SK-N-SH (cell line): ENCODE results near the gene AREG. TPM values are rescaled to one million over a fixed set of nuclear protein-coding genes. Genes with fewer than 3 reads are reported as not detected.

Source experiments
- CTCF ChIA-PET: fragments of 300-600, 350-600 bp; formaldehyde crosslinking; extraction: SDS; loops from one replicate; lab custom pipeline; 2021; lab: Yijun Ruan, JAX
- POLR2A ChIA-PET: fragments of 350-600 bp; sonication (Branson Sonifier 250); formaldehyde crosslinking; extraction: SDS; loops from one replicate; lab custom pipeline; 2020; ENCODE audit warnings: antibody characterized with exemption, inconsistent platforms; lab: Yijun Ruan, JAX
- DNase-seq: peaks from one replicate; pipeline ENCODE4 v3.0.0; 2012
- H2AFZ ChIP-seq: fragments of 200-600 bp; sonication (generic); 2 replicates; pipeline ENCODE4 v1.8.1; 2016; ENCODE audit warnings: antibody characterized with exemption, mild to moderate bottlenecking, low read depth
- H3F3A ChIP-seq: fragments of 200-600 bp; sonication (generic); replicated peaks from 2 replicates; pipeline ENCODE3; 2016; ENCODE audit warnings: antibody characterized with exemption, mild to moderate bottlenecking; ENCODE audit not compliant: insufficient read depth
- H3K27ac ChIP-seq, 2 experiments: fragments of 200-500 bp in 1 of 2; fragments of 200-600 bp in 1 of 2; sonication (Bioruptor generic) in 1 of 2; sonication (generic), shearing (Covaris generic) in 1 of 2; 2 replicates each; pipeline versions ENCODE4 v1.5.1 to v1.6.1; 2014 to 2016; ENCODE audit warnings: low read depth in 2 of 2, inconsistent platforms in 1 of 2, low read length in 1 of 2, mild to moderate bottlenecking in 1 of 2, mixed read lengths in 1 of 2
- H3K27me3 ChIP-seq: fragments of 200-600 bp; sonication (generic), shearing (Covaris generic); 2 replicates; pipeline ENCODE4 v1.6.1; 2016; ENCODE audit warnings: mixed run types; ENCODE audit not compliant: insufficient read depth
- H3K36me3 ChIP-seq, 2 experiments: fragments of 200-500 bp in 1 of 2; fragments of 200-600 bp in 1 of 2; sonication (Bioruptor generic) in 1 of 2; sonication (generic) in 1 of 2; replicated peaks in 1 of 2; 2 replicates each; pipeline versions ENCODE3 to v1.5.1; 2014 to 2016; ENCODE audit warnings: low read length in 1 of 2, mild to moderate bottlenecking in 1 of 2; ENCODE audit not compliant: insufficient read depth in 2 of 2, control insufficient read depth in 1 of 2
- H3K4me1 ChIP-seq, 2 experiments: fragments of 200-500 bp in 1 of 2; fragments of 200-600 bp in 1 of 2; sonication (Bioruptor generic) in 1 of 2; sonication (generic), shearing (Covaris generic) in 1 of 2; 2 replicates each; pipeline versions ENCODE4 v1.5.1 to v1.6.1; 2014 to 2016; ENCODE audit warnings: low read depth in 1 of 2, low read length in 1 of 2, mixed run types in 1 of 2; ENCODE audit not compliant: insufficient read depth in 2 of 2, control insufficient read depth in 1 of 2
- H3K4me2 ChIP-seq: fragments of 200-600 bp; sonication (generic), shearing (Covaris generic); 2 replicates; pipeline ENCODE4 v1.6.1; 2017; ENCODE audit warnings: mixed run types
- H3K4me3 ChIP-seq, 2 experiments: fragments of 200-500 bp in 1 of 2; fragments of 200-600 bp in 1 of 2; sonication (Bioruptor generic) in 1 of 2; sonication (generic), shearing (Covaris generic) in 1 of 2; 2 replicates each; pipeline versions ENCODE4 v1.5.1 to v1.8.1; 2014 to 2016; ENCODE audit warnings: low read depth in 2 of 2, inconsistent platforms in 1 of 2, low read length in 1 of 2, mild to moderate bottlenecking in 1 of 2, mixed read lengths in 1 of 2, moderate library complexity in 1 of 2
- H3K79me2 ChIP-seq: fragments of 200-600 bp; sonication (generic); 2 replicates; pipeline ENCODE4 v1.8.1; 2017; ENCODE audit warnings: mild to moderate bottlenecking; ENCODE audit not compliant: insufficient read depth
- H3K9ac ChIP-seq: fragments of 200-600 bp; sonication (generic); 2 replicates; pipeline ENCODE4 v1.6.1; 2017; ENCODE audit warnings: mixed run types
- H3K9me2 ChIP-seq: fragments of 200-600 bp; sonication (generic); 2 replicates; pipeline ENCODE4 v1.6.1; 2017; ENCODE audit warnings: mixed run types
- H3K9me3 ChIP-seq: fragments of 200-600 bp; sonication (generic); 2 replicates; pipeline ENCODE4 v1.6.1; 2017; ENCODE audit warnings: mixed run types, mild to moderate bottlenecking, moderate library complexity
- H4K20me1 ChIP-seq: fragments of 200-600 bp; sonication (generic); 2 replicates; pipeline ENCODE4 v1.6.1; 2017; ENCODE audit warnings: mild to moderate bottlenecking, mixed run types; ENCODE audit not compliant: insufficient read depth
- CTCF ChIP-seq: fragments of 200-600 bp; sonication (generic); IDR thresholded peaks from 2 replicates; pipeline ENCODE4 v1.6.1; 2017; ENCODE audit warnings: antibody characterized with exemption, mild to moderate bottlenecking, moderate library complexity
- FOSL2 ChIP-seq: IDR thresholded peaks from 2 replicates; pipeline ENCODE4 v1.4.0; 2012; ENCODE audit warnings: low read depth, mild to moderate bottlenecking, moderate library complexity, borderline replicate concordance
- GABPA ChIP-seq: IDR thresholded peaks from 2 replicates; pipeline ENCODE4 v1.4.0; 2012; ENCODE audit warnings: low read depth, mild to moderate bottlenecking
- GATA2 ChIP-seq: sonication (generic); formaldehyde crosslinking; IDR thresholded peaks from 2 replicates; pipeline ENCODE4 v1.5.0; 2020; ENCODE audit warnings: mild to moderate bottlenecking, missing genetic modification reagents
- JUND ChIP-seq: IDR thresholded peaks from 2 replicates; pipeline ENCODE4 v1.4.0; 2012
- MXI1 ChIP-seq: IDR thresholded peaks from 2 replicates; pipeline ENCODE4 v1.6.1; 2012; ENCODE audit warnings: mild to moderate bottlenecking, low read depth, low read length, improper control_type of control experiment
- NRF1 ChIP-seq: IDR thresholded peaks from 2 replicates; pipeline ENCODE4 v1.6.1; 2012; ENCODE audit warnings: low read depth, mild to moderate bottlenecking, low read length
- RCOR1 ChIP-seq: fragments of 150-350 bp; IDR thresholded peaks from 2 replicates; pipeline ENCODE4 v1.6.1; 2017; ENCODE audit warnings: antibody characterized with exemption, low read length
- RFX5 ChIP-seq: IDR thresholded peaks from 2 replicates; pipeline ENCODE4 v1.6.1; 2012; ENCODE audit warnings: mild to moderate bottlenecking, improper control_type of control experiment, low read length
- RXRA ChIP-seq: IDR thresholded peaks from 2 replicates; pipeline ENCODE4 v1.4.0; 2012; ENCODE audit warnings: low read depth, mild to moderate bottlenecking, borderline replicate concordance
- SIN3A ChIP-seq: IDR thresholded peaks from 2 replicates; pipeline ENCODE4 v1.6.1; 2012; ENCODE audit warnings: low read depth, mild to moderate bottlenecking, low read length, moderate library complexity, borderline replicate concordance
- SMC3 ChIP-seq: IDR thresholded peaks from 2 replicates; pipeline ENCODE4 v1.6.1; 2012; ENCODE audit warnings: low read depth, low read length, improper control_type of control experiment
- TEAD4 ChIP-seq: IDR thresholded peaks from 2 replicates; pipeline ENCODE4 v1.4.0; 2012; ENCODE audit warnings: mild to moderate bottlenecking, borderline replicate concordance; ENCODE audit not compliant: insufficient read depth
- USF2 ChIP-seq: fragments of 150-350 bp; IDR thresholded peaks from 2 replicates; pipeline ENCODE4 v1.6.1; 2017; ENCODE audit warnings: antibody characterized with exemption, low read length, low read depth, borderline replicate concordance
- YY1 ChIP-seq: IDR thresholded peaks from 2 replicates; pipeline ENCODE4 v1.4.0; 2012; ENCODE audit warnings: low read depth, mild to moderate bottlenecking
- WGBS: methylation state at CpG from one replicate; pipeline ENCODE4 v1.1.6; 2017; ENCODE audit warnings: low lambda C conversion rate; 5-methylcytosine and 5-hydroxymethylcytosine counted together
- polyA plus RNA-seq, 3 experiments: library from polyadenylated mRNA; depleted of rRNA; stranded (reverse); fragments of >200 nt; gene quantifications; 2 replicates each; pipeline ENCODE4 v1.2.3, GENCODE V29; 2012
- TF ChIP-seq, protein P1 (sequence below): IDR thresholded peaks from 2 replicates; pipeline ENCODE4; 2012
- TF ChIP-seq, protein P2 (sequence below): IDR thresholded peaks from 2 replicates; pipeline ENCODE4 v1.4.0; 2012; ENCODE audit warnings: low read depth, borderline replicate concordance
- TF ChIP-seq, protein P3 (sequence below): IDR thresholded peaks from 2 replicates; pipeline ENCODE4 v1.4.0; 2012; ENCODE audit warnings: low read depth, borderline replicate concordance

The AREG gene
- polyA plus RNA-seq, 1 of the 3 experiments (the other 2 are of a cell fraction) = not detected

DNA sequence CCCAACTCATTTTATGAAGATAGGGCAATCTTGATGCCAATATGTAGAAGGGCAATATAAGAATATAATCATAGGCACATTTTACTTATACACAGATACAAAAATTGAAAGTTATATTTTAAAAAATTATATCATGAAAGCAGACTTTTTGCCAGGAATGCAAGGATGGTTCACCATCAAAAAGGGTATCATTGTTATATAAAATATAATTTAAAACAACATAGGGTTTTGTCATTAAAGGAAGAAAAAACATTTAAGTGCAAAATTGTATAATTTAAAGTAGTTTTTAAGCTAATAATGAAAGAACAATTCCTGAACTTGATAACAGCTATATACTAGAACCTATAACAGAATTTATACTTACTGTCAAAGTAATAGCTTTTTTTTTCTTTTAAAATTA is 15.9 kb downstream of the AREG start:
- H3K36me3 ChIP-seq = no peaks in the 10 kb centered on the region
- POLR2A ChIA-PET = no interaction called here
- H2AFZ ChIP-seq = no peak overlapping the region
- no peaks in the 10 kb centered on the region for H4K20me1 ChIP-seq
- H3K4me3 ChIP-seq = no peak overlapping the region
- H3K9ac ChIP-seq = no peak overlapping the region
- no peaks in the 10 kb centered on the region for H3K79me2 ChIP-seq
- H3K4me2 ChIP-seq = no peak overlapping the region
- H3K9me3 ChIP-seq = no peaks in the 10 kb centered on the region
- H3K27ac ChIP-seq = no peak overlapping the region
- H3K9me2 ChIP-seq = no peaks in the 10 kb centered on the region
- DNase-seq = no peak
- H3F3A ChIP-seq = no peaks in the 10 kb centered on the region
- no peaks in the 10 kb centered on the region for H3K27me3 ChIP-seq
- CTCF ChIA-PET = no interaction called here
- no peak for TF ChIP-seq FOSL2
- TF ChIP-seq SMC3 = no peak
- TF ChIP-seq, protein P1, sequence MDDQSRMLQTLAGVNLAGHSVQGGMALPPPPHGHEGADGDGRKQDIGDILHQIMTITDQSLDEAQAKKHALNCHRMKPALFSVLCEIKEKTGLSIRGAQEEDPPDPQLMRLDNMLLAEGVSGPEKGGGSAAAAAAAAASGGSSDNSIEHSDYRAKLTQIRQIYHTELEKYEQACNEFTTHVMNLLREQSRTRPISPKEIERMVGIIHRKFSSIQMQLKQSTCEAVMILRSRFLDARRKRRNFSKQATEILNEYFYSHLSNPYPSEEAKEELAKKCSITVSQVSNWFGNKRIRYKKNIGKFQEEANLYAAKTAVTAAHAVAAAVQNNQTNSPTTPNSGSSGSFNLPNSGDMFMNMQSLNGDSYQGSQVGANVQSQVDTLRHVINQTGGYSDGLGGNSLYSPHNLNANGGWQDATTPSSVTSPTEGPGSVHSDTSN = no peak
- TF ChIP-seq TEAD4 = no peak
- TF ChIP-seq NRF1 = no peak
- TF ChIP-seq, protein P2, sequence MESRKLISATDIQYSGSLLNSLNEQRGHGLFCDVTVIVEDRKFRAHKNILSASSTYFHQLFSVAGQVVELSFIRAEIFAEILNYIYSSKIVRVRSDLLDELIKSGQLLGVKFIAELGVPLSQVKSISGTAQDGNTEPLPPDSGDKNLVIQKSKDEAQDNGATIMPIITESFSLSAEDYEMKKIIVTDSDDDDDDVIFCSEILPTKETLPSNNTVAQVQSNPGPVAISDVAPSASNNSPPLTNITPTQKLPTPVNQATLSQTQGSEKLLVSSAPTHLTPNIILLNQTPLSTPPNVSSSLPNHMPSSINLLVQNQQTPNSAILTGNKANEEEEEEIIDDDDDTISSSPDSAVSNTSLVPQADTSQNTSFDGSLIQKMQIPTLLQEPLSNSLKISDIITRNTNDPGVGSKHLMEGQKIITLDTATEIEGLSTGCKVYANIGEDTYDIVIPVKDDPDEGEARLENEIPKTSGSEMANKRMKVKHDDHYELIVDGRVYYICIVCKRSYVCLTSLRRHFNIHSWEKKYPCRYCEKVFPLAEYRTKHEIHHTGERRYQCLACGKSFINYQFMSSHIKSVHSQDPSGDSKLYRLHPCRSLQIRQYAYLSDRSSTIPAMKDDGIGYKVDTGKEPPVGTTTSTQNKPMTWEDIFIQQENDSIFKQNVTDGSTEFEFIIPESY = no peak
- TF ChIP-seq, protein P3, sequence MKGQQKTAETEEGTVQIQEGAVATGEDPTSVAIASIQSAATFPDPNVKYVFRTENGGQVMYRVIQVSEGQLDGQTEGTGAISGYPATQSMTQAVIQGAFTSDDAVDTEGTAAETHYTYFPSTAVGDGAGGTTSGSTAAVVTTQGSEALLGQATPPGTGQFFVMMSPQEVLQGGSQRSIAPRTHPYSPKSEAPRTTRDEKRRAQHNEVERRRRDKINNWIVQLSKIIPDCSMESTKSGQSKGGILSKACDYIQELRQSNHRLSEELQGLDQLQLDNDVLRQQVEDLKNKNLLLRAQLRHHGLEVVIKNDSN = no peak
- TF ChIP-seq YY1 = no peak
- no peaks in the 10 kb centered on the region for H3K4me1 ChIP-seq

- DNase-seq = no peak
- Histone ChIP-seq H3F3A (no peaks in the 10 kb centered on the region), H3K9me3 (no peaks in the 10 kb centered on the region), H3K79me2 (no peaks in the 10 kb centered on the region), H3K4me2 (no peak overlapping the region), H3K4me3 (no peak overlapping the region), H3K9ac (no peak overlapping the region), H3K4me1 (no peaks in the 10 kb centered on the region), H2AFZ (no peak overlapping the region), H3K9me2 (no peaks in the 10 kb centered on the region), H3K27me3 (no peaks in the 10 kb centered on the region), H3K36me3 (no peaks in the 10 kb centered on the region), H3K27ac (no peak overlapping the region), H4K20me1 (no peaks in the 10 kb centered on the region)
- TF ChIP-seq TEAD4 (no peak), SMC3 (no peak), RFX5 (no peak), FOSL2 (no peak), USF2 (no peak), MXI1 (no peak), CTCF (no peak), RCOR1 (no peak), RXRA (no peak), GATA2 (no peak), JUND (no peak), GABPA (no peak), SIN3A (no peak)
- TF ChIP-seq, protein P2 = no peak
- TF ChIP-seq, protein P1 = no peak
- POLR2A ChIA-PET = no interaction called here
- CTCF ChIA-PET = no interaction called here
- WGBS = 7% methylated on average over 1 of the region's 1 CpG
Measured at GRCh38 chr4:74463123-74463522, 18.2 kb downstream of the AREG start.
